ENCODE measurements around the gene RIMBP2.

GRCh38 chr12:130589540-130590317 is 126.4 kb downstream of the RIMBP2 start:
- no peak for TF ChIP-seq EZH2phosphoT487 (IDR thresholded peaks at IDR 0.05; ENCODE audit: insufficient read depth, low read depth)
- no peak for TF ChIP-seq EZH2 (IDR thresholded peaks at IDR 0.05; ENCODE audit: insufficient read depth, poor library complexity, severe bottlenecking)
